UCSD-AML1 (cell line): ENCODE results near the gene TRPT1.
A peak's percentile ranks its signal among the peaks of the same experiment; 100 is the strongest.

ENCODE experiments used
- DNase-seq: peaks from one replicate; lab custom pipeline; 2025; ENCODE audit not compliant: unreplicated experiment; lab: John Stamatoyannopoulos, UW

The TRPT1 gene

GRCh38 chr11:64225608-64226506 is at the start of gene TRPT1, which contains the start of gene NUDT22:
TRPT1 (minus strand) TSS chr11:64226186; CDS start chr11:64225860, 326 bp downstream.
NUDT22 (plus strand) TSS chr11:64226274; CDS start chr11:64226653, 379 bp downstream.
- peak; percentile 95 for DNase-seq

GRCh38 chr11:64275031-64275800 is 49.2 kb upstream of the TRPT1 start:
- DNase-seq, result no peak

DNA sequence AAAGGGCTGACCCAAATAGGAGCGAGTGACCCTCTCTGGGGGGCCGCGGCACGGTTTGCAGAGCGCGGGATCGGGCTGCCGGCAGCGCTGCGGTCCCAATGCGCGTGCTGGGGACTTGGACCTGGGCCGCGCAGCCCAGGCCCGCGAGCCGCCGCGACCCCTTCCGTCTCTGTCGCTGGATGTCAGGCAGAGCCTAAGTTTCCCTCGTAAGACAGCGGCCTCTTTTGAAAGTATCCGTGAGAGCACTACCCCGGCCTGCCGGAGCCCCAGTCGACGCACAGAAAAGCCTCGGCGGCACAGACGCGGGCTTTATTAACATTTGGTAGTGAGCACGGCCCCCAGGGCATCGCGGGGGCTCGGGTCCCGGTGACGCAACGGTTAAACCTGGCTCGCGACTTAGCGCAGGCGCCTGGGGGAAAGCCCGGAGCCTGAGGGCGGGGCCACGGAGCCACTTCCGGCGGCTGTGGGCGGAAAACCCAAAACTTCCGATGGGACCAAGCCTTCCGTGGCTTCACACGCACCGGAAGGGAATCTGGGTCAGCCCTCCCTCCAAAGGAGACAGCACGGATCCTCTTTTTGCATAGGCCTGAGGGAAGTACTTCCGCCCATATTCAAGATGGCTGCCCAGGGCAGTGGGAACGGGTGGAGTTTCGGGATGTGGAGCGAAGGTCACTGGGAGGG is 43.7 kb upstream of the TRPT1 start:
- DNase-seq, result peak; percentile 99

- peak; percentile 79 for DNase-seq
Observed at GRCh38 chr11:64268893-64269539, 43.0 kb upstream of the TRPT1 start.

DNA sequence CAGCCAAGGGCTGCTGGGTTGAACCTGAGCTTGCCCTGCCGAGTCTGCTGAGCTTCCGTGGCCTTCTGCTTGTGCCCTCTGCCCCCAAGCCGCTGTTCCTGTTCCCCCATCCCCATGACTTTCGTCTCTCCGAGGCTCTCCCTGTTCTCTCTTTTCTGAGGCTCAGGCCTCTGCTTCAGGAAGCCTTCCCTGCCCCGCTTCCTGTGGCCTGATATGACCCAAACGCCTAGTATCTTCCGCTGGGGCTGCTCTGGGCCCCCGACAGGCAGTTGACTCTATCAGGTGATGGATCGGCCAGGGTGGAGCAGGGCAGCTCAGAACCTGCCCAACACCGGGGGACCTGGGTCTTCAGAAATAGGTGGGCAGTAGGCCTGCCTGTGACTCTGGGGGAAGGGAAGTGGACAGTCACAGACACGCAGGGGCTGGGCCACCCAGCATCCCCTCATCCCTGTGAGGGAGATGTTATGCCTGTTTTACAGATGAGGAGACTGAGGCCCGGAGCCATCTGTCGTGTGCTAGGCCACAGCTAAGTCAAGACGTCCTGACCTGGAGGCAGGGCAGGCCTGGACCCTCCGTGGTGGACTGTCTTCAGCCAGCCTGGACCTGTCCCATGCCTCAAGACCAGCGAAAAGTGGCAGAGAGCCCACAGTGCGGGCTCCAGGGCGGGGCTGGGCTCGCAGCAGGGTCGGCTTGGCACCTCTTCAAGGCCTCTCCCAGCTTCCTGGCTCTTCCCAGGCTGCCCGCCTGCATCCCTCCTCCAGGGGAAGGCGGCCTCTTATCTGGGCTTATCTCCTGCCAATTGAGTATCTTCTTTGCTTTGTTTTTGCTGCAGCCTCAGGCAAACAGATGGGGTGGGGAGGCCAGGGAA is 42.3 kb upstream of the TRPT1 start:
- DNase-seq, result peak; percentile 72

DNA sequence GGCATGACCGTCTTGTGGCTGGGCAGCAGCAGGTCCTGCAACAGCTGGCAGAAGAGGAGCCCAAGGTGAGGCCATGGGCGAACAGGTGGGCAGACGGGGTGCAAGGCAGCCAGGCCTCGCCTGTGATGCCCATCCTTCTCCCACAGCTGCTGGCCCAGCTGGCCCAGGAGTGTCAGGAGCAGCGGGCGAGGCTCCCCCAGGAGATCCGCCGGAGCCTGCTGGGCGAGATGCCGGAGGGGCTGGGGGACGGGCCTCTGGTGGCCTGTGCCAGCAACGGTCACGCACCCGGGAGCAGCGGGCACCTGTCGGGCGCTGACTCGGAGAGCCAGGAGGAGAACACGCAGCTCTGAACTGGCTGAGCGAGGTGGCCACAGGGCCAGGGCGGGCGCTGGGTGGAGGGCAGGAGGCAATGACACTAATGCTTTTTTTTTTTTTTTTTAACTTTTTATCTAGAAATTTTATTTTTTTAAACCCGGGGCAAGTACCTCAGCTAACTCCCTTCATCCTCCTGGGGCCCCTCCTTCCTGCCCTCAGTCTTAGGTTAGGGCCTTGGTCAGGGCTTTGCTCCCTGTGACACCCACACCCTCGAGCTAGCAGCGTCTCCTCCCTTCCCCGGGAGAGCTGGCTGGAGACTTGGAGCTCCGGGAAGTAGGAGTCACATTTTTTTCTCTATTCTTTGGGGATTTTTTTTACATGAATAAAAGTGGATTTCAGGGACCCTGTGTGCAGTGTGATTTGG is 41.4 kb upstream of the TRPT1 start:
- DNase-seq, result no peak

DNA sequence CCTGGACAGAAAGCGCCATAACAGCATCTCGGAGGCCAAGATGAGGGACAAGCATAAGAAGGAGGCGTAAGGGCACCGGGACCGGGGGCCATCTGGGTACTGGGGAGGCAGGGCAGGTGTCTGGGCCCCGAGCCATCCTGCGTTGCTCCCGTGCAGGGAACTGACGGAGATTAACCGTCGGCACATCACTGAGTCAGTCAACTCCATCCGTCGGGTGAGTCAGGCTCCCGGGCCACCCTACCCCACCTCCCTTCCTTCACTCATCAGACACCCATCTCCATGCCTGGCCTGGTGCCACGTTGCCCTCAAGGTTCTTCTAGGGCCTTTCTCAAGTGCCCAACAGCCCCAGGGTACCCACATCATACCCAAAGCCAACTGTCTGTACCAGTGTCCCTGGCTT is 40.4 kb upstream of the TRPT1 start:
- DNase-seq, result no peak

GRCh38 chr11:64265176-64266160 is 39.5 kb upstream of the TRPT1 start:
- DNase-seq, result no peak

DNA sequence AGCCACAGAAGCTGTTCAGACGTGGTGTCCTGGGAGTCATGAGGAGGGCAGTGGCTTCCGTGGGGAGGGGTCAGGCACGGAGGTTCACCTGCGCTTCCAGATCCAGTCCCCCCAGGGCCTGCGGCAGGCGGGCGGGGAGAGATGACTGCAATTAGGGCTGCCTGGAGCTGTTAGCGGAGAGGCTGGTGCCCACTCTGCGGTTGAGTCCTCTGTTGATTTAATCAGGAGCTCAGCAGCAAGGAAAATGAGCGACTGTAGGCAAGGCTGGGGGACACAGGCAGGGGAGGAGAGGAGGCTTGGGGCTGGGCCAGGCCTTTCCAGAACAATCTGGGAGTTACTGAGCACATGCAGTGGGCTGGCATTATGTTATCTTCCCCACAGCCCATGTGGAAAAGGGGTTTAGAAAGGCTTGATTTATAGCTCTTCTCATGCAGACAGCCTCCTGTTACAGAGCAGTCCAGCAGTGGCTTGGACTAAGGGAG is 38.4 kb upstream of the TRPT1 start:
- DNase-seq, result no peak

DNA sequence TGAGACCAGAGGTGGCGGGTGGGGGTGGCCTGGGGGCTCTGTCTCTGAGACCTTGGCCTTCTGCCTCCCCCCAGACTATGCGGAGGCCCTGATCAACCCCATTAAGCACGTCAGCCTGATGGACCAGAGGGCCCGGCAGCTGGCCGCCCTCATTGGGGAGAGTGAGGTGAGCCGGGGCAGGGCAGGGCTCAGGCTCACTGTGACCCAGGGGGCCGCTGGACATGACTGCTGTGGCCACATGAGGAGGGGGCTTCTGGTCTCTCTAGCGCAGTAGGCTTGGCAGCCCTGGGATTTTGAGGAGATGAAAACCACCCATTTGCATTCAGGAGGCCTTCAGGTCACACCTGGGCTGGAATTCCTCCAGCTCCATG is 37.9 kb upstream of the TRPT1 start:
- no peak for DNase-seq

DNA sequence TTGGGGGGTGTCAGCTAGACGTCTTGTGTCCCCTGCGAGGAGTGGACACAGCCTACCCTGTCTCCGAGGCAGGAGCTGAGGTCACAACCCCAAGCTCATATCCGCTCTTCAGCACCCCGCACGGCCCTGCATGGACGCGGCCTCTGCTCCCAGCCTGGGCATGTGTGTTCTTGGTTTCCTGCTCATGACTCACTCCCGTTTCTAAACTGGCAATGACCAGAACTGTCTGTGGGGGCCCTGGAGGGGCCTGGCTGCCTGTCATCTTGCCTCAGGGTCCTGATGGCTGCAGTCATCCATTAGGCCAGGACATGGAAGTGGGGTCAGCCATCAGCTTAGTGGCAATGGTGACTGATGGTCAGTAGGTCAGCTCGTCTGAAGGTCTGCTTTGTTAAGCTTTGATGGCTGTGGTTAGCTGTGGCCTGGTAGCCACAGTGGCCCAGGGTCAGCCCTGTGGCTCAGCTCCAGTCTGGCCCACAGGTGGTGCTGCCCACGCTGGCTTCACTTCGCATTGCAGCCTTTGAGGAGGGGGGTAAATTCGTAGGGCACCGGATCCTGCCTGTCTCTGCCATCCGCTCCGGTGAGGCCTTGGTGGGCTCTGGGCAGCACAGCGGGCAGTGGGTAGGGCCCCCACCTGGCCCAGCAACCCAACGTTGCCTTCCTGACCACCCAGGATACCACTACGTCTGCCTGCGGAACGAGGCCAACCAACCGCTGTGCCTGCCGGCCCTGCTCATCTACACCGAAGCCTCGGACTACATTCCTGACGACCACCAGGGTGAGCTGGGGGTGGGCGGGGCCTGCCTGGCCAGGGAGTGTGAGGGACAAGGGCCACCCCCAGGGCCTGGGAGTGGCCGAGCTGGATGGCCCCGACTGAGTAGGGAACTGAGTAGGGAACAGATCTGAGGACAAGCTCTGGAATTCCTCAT is 37.3 kb upstream of the TRPT1 start:
- no peak for DNase-seq

GRCh38 chr11:64262271-64263002 is 36.5 kb upstream of the TRPT1 start:
- no peak for DNase-seq

DNA sequence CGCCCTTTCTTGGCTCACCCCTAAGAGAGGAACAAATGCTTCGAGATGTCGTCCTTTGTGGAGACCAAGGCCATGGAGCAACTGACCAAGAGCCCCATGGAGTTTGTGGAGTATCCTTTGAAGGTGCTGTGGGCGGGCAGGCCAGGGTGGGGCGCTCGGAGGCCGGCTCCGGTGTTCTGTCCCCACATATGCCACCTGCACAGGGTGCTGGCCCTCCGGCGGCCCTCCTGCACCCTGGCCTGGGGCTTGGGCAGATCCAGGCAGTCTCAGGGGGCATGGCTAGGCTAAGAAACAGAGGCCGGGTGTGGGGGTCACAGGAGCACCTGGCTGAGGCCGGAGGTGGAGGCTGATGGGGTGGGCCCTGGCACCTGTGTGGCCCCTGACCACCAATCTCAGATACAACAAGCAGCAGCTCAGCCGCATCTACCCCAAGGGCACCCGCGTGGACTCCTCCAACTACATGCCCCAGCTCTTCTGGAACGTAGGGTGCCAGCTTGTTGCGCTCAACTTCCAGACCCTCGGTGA is 35.6 kb upstream of the TRPT1 start:
- no peak for DNase-seq

GRCh38 chr11:64260147-64260708 is 34.2 kb upstream of the TRPT1 start:
- no peak for DNase-seq

- DNase-seq, result no peak
Observed at GRCh38 chr11:64259533-64260067, 33.6 kb upstream of the TRPT1 start.
